ENCODE results near the gene HERC2.
"Not testable (repeated sequence)": the region's sequence is repeated elsewhere in the genome, so short reads cannot be mapped to it uniquely, and the experiment has no call there.

- TF ChIP-seq, protein P1, sequence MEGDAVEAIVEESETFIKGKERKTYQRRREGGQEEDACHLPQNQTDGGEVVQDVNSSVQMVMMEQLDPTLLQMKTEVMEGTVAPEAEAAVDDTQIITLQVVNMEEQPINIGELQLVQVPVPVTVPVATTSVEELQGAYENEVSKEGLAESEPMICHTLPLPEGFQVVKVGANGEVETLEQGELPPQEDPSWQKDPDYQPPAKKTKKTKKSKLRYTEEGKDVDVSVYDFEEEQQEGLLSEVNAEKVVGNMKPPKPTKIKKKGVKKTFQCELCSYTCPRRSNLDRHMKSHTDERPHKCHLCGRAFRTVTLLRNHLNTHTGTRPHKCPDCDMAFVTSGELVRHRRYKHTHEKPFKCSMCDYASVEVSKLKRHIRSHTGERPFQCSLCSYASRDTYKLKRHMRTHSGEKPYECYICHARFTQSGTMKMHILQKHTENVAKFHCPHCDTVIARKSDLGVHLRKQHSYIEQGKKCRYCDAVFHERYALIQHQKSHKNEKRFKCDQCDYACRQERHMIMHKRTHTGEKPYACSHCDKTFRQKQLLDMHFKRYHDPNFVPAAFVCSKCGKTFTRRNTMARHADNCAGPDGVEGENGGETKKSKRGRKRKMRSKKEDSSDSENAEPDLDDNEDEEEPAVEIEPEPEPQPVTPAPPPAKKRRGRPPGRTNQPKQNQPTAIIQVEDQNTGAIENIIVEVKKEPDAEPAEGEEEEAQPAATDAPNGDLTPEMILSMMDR (IDR thresholded peaks at IDR 0.05; ENCODE audit: low read length), result not testable (repeated sequence)
- TF ChIP-seq EZH2 (IDR thresholded peaks at IDR 0.05; ENCODE audit: borderline replicate concordance, low read length), result not testable (repeated sequence)
These were observed 170.0 kb downstream of the HERC2 start for GRCh38 chr15:28151864-28152537.

All from OCI-LY1 (cell line).